Measurements from ENCODE around the gene FH. TPM values are rescaled to one million over a fixed set of nuclear protein-coding genes. Genes with fewer than 3 reads are reported as not detected.

FH gene
- polyA plus RNA-seq, 1 donor (not counting 4 experiments of a cell fraction or from before 2014, with no cell fraction given): 101 TPM

DNA sequence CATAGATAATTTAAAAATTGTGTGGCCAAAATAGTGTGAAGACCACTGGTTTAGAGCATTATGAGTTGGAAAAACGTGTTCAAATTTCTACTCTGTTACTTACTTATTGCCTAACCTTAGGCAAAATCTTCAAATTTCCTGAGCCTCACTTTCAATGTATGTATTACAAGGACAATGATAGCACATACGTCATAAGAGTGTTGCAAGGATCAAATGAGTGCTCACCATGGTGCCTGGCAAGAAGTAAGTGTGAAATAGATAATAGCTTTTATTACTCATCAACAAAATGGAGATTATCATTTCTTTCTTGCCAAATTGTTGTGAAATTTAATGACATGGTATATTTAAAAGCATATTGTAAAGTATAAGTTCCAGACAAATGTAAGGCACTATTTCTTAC, 57.2 kb downstream of the FH start:
- Histone ChIP-seq H3K27ac (ENCODE audit: control insufficient read depth, insufficient read depth, low read length) (no peak overlapping the region), H3K4me1 (ENCODE audit: control insufficient read depth, extremely low read depth, insufficient read depth, low read length) (no peaks in the 10 kb centered on the region), H3K4me3 (ENCODE audit: control insufficient read depth in 2 of 3, extremely low read depth in 1 of 3, insufficient read depth in 2 of 3, low read depth in 1 of 3, low read length in 3 of 3) (no peak overlapping the region), H4K20me1 (ENCODE audit: control insufficient read depth, extremely low read depth, insufficient read depth, low read length) (no peaks in the 10 kb centered on the region), H3K79me2 (ENCODE audit: control insufficient read depth, insufficient read depth, low read length) (no peaks in the 10 kb centered on the region), H3K4me2 (ENCODE audit: control insufficient read depth, extremely low read depth, insufficient read depth, low read depth, low read length) (no peak overlapping the region), H3K9ac (ENCODE audit: control insufficient read depth, extremely low read depth, insufficient read depth, low read length) (no peak overlapping the region), H3K9me1 (ENCODE audit: control insufficient read depth, extremely low read depth, insufficient read depth, low read length) (no peaks in the 10 kb centered on the region), H3K9me3 (ENCODE audit: control insufficient read depth, low read depth, low read length) (no peaks in the 10 kb centered on the region), H2AFZ (ENCODE audit: control insufficient read depth, low read length) (no peak overlapping the region), H3K36me3 (ENCODE audit: control insufficient read depth in 2 of 2, extremely low read depth in 1 of 2, insufficient read depth in 2 of 2, low read length in 2 of 2) (no peaks in the 10 kb centered on the region), H3K27me3 (ENCODE audit: control insufficient read depth, extremely low read depth, insufficient read depth, low read length) (no peaks in the 10 kb centered on the region)
- TF ChIP-seq, protein P1, sequence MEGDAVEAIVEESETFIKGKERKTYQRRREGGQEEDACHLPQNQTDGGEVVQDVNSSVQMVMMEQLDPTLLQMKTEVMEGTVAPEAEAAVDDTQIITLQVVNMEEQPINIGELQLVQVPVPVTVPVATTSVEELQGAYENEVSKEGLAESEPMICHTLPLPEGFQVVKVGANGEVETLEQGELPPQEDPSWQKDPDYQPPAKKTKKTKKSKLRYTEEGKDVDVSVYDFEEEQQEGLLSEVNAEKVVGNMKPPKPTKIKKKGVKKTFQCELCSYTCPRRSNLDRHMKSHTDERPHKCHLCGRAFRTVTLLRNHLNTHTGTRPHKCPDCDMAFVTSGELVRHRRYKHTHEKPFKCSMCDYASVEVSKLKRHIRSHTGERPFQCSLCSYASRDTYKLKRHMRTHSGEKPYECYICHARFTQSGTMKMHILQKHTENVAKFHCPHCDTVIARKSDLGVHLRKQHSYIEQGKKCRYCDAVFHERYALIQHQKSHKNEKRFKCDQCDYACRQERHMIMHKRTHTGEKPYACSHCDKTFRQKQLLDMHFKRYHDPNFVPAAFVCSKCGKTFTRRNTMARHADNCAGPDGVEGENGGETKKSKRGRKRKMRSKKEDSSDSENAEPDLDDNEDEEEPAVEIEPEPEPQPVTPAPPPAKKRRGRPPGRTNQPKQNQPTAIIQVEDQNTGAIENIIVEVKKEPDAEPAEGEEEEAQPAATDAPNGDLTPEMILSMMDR (optimal IDR thresholded peaks at IDR 0.05 in 1 of 3, IDR thresholded peaks at IDR 0.05 in 1 of 3, conservative IDR thresholded peaks at IDR 0.05 in 1 of 3; ENCODE audit: extremely low read depth in 1 of 3, insufficient read depth in 2 of 3, low read length in 3 of 3): no peak
- TF ChIP-seq EZH2 (IDR thresholded peaks at IDR 0.05; ENCODE audit: low read length): no peak
- dilution Hi-C loops (cut with MboI; ENCODE audit: extremely low pct_ligation_motif_present, low sequenced_read_pairs): no loop called here
- FAIRE-seq: no peak
- no peak for DNase-seq (ENCODE audit: low read depth, low spot score)

DNA sequence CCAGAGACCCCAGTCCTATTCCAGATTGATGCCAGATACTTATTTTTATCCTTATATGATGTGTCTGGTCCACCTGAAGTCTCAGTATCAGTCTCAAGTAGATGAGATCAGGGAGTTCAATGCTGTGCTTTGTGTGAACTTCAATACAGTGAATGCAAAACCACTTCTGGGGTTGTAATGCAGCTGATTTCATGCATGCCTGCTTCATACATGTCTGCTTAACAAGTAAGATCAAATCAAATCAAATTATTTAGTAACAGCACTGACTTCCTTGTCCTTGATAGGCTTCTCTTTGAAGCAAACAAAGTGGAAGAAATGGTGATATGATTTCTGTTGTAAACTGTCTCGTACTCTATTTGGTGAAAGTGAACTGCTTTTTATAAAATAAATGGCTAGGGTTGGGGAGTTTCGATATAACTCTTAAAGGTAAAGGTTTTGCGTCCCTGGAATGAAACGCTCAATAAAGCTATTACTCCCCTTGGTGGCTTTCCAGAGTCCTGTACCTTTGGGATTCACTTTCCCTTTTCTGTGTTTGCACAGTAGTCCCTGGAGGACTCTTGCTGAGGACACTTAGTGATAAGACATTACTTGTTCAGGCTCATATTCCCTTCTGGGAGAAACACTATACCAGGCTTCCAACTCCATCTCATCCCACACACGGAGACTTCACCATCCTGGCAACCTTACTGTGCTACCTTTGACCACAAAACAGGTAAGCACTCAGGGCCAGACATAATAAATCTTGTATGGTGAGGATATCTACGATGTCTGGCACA, 59.3 kb downstream of the FH start:
- dilution Hi-C loops (cut with MboI; ENCODE audit: extremely low pct_ligation_motif_present, low sequenced_read_pairs): no loop called here
- TF ChIP-seq, protein P1 (optimal IDR thresholded peaks at IDR 0.05 in 1 of 3, IDR thresholded peaks at IDR 0.05 in 1 of 3, conservative IDR thresholded peaks at IDR 0.05 in 1 of 3; ENCODE audit: extremely low read depth in 1 of 3, insufficient read depth in 2 of 3, low read length in 3 of 3): no peak
- no peak for TF ChIP-seq EZH2 (IDR thresholded peaks at IDR 0.05; ENCODE audit: low read length)
- no peak for DNase-seq (ENCODE audit: low read depth, low spot score)
- Histone ChIP-seq H3K36me3 (ENCODE audit: control insufficient read depth in 2 of 2, extremely low read depth in 1 of 2, insufficient read depth in 2 of 2, low read length in 2 of 2) (no peaks in the 10 kb centered on the region), H3K9ac (ENCODE audit: control insufficient read depth, extremely low read depth, insufficient read depth, low read length) (no peak overlapping the region), H3K9me1 (ENCODE audit: control insufficient read depth, extremely low read depth, insufficient read depth, low read length) (no peaks in the 10 kb centered on the region), H3K4me2 (ENCODE audit: control insufficient read depth, extremely low read depth, insufficient read depth, low read depth, low read length) (no peak overlapping the region), H3K4me3 (ENCODE audit: control insufficient read depth in 2 of 3, extremely low read depth in 1 of 3, insufficient read depth in 2 of 3, low read depth in 1 of 3, low read length in 3 of 3) (no peak overlapping the region), H3K27me3 (ENCODE audit: control insufficient read depth, extremely low read depth, insufficient read depth, low read length) (no peaks in the 10 kb centered on the region), H3K79me2 (ENCODE audit: control insufficient read depth, insufficient read depth, low read length) (no peaks in the 10 kb centered on the region), H3K4me1 (ENCODE audit: control insufficient read depth, extremely low read depth, insufficient read depth, low read length) (no peaks in the 10 kb centered on the region), H3K9me3 (ENCODE audit: control insufficient read depth, low read depth, low read length) (no peaks in the 10 kb centered on the region), H4K20me1 (ENCODE audit: control insufficient read depth, extremely low read depth, insufficient read depth, low read length) (no peaks in the 10 kb centered on the region), H2AFZ (ENCODE audit: control insufficient read depth, low read length) (no peak overlapping the region), H3K27ac (ENCODE audit: control insufficient read depth, insufficient read depth, low read length) (no peak overlapping the region)
- FAIRE-seq: no peak

All from keratinocyte (primary cell).